ENCODE results near the gene HSDL1. TPM values are rescaled to one million over a fixed set of nuclear protein-coding genes. Genes with fewer than 3 reads are reported as not detected.

HSDL1 gene
- total RNA-seq, 1 experiment from 2014 or later, result 35.8 TPM

DNA sequence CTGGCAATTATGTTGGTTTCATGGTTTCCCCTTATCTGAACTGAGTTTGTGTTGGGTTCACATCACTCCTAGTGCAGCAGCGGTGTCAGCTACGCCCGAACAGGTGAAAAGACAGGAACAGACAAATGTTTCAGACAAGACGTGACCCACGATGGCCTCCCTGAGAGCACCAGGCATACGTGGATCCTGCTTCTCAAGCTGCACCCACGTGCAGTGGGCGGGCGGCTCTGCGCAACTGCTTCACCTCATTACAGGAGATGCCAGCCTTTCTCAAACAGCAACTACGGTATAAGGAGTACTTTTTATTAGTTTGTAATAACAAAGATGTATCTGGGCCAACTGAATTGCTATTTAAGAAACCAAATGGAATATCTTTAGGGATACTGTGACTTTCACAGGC lies 69.6 kb downstream of the HSDL1 start:
- H3K79me2 ChIP-seq (ENCODE audit: insufficient read depth, low read length), result 0 out of 2 replicates have a peak, but pooled peaks cover 6% of the 10 kb centered on the region
- RAD21 ChIA-PET (ENCODE audit: low non-redundant PET in 1 of 2, low total read pairs in 2 of 2, uncharacterized antibody in 2 of 2, unreplicated experiment in 2 of 2), result no interaction called here
- no TSS peak for BruUV-seq (replicated peaks)
- DNase-seq (ENCODE audit: low read depth, low spot score), result no peak
- no peak for ATAC-seq
- H2AFZ ChIP-seq (ENCODE audit: low read depth, low read length, poor library complexity, severe bottlenecking), result no peak overlapping the region
- no peaks in the 10 kb centered on the region for H3K27me3 ChIP-seq (ENCODE audit: insufficient read depth, low read length)
- no peak overlapping the region for H3K4me2 ChIP-seq (ENCODE audit: low read length)
- H3K4me3 ChIP-seq (replicated peaks in 1 of 2; ENCODE audit: low read depth in 1 of 2, low read length in 2 of 2), result no peak overlapping the region
- H3K4me1 ChIP-seq (ENCODE audit: control insufficient read depth in 1 of 2, insufficient read depth in 2 of 2, low read length in 2 of 2), result no peaks in the 10 kb centered on the region
- no peak overlapping the region for H3K9ac ChIP-seq (ENCODE audit: low read length)
- no peaks in the 10 kb centered on the region for H3K9me2 ChIP-seq (ENCODE audit: insufficient read depth)
- TF ChIP-seq, protein P1, sequence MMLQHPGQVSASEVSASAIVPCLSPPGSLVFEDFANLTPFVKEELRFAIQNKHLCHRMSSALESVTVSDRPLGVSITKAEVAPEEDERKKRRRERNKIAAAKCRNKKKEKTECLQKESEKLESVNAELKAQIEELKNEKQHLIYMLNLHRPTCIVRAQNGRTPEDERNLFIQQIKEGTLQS (IDR thresholded peaks at IDR 0.05), result no peak
- TF ChIP-seq POLR2AphosphoS5 (IDR thresholded peaks at IDR 0.05; ENCODE audit: low read depth, low read length) (no peak), CBX3 (IDR thresholded peaks at IDR 0.05; ENCODE audit: low read depth) (no peak), ELF1 (IDR thresholded peaks at IDR 0.05; ENCODE audit: borderline replicate concordance, low read depth) (no peak), EZH2 (IDR thresholded peaks at IDR 0.05) (no peak), RAD21 (IDR thresholded peaks at IDR 0.05; ENCODE audit: low read depth) (no peak), SRF (IDR thresholded peaks at IDR 0.05; ENCODE audit: low read depth) (no peak), SP1 (IDR thresholded peaks at IDR 0.05; ENCODE audit: low read depth) (no peak), TCF7L2 (IDR thresholded peaks at IDR 0.05; ENCODE audit: borderline replicate concordance, extremely low read depth, insufficient read depth, insufficient read length) (no peak), CEBPB (IDR thresholded peaks at IDR 0.05; ENCODE audit: low read depth) (no peak), ZNF274 (IDR thresholded peaks at IDR 0.05; ENCODE audit: low read depth, low read length) (no peak), CTCF (IDR thresholded peaks at IDR 0.05 in 2 of 3, conservative IDR thresholded peaks at IDR 0.05 in 1 of 3; ENCODE audit: borderline replicate concordance in 1 of 3, insufficient read depth in 1 of 3, low read depth in 2 of 3, low read length in 2 of 3) (no peak), JUND (IDR thresholded peaks at IDR 0.05) (no peak), ZBTB33 (IDR thresholded peaks at IDR 0.05; ENCODE audit: extremely low read depth, insufficient replicate concordance, low read length) (no peak), EGR1 (IDR thresholded peaks at IDR 0.05; ENCODE audit: low read depth) (no peak), FOSL1 (IDR thresholded peaks at IDR 0.05; ENCODE audit: low read depth) (no peak)
- no peaks in the 10 kb centered on the region for H3K9me3 ChIP-seq (ENCODE audit: control insufficient read depth in 1 of 2, insufficient read depth in 1 of 2, low read depth in 1 of 2, low read length in 2 of 2)
- no peak overlapping the region for H3K27ac ChIP-seq (ENCODE audit: low read depth, low read length)
- POLR2A ChIA-PET, result no interaction called here
- CTCF ChIA-PET, result interaction anchor here (1.3 to 1.7 kb wide), 2 partner anchors 10 kb away, joined by 6 read pairs; no protein-coding TSS in a partner anchor
- no peaks in the 10 kb centered on the region for H4K20me1 ChIP-seq (ENCODE audit: insufficient read depth)
- intact Hi-C loops (cut with micrococcal nuclease), result no loop called here
- peaks cover 17 to 46% of the 10 kb centered on the region in 2 experiments for H3K36me3 ChIP-seq (ENCODE audit: control insufficient read depth in 1 of 2, insufficient read depth in 2 of 2, low read length in 2 of 2)

Data from HCT116 (cell line).